ENCODE measurements around the gene ZFAND3.
A peak's percentile ranks its signal among the peaks of the same experiment; 100 is the strongest.

Gene ZFAND3

DNA sequence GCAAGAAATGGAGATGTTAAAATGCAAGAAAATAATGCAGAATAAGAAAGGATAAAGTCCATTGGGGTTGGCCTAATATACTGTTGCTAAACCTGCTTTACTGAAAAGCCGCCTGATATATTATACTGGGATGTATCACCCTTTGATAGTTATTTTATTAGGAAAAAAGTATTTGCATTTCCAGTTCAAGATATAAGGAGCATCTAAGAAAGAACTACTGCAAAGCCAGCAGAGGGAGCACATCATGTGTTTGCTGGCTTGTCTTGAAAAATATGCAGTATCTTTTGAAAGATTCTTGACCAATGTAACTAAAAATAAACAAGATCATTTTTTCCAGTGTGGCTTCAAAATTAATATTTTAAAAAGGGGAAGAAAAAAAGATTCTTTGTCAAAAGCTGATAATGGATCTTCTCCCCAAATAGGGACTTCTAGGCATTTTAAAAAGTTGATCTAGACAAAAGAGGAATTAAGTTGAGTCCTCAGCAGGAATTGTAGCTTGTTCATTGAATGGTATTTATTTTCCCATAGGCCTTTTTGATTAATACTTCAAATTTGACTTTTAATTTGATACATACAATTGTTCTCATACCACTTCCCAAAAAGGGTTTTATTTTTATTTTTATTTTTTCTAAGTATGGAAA is 214.9 kb downstream of the ZFAND3 start:
- Histone ChIP-seq H3K4me1 (ENCODE audit: control insufficient read depth, insufficient read depth, low read depth, low read length) (no peaks in the 10 kb centered on the region), H2BK5ac (ENCODE audit: low read depth, low read length, poor library complexity, severe bottlenecking) (no peak overlapping the region), H4K8ac (ENCODE audit: low read length) (no peak overlapping the region), H3K79me1 (replicated peaks; ENCODE audit: low read length, poor library complexity, severe bottlenecking) (peaks cover 18% of the 10 kb centered on the region), H2AK5ac (ENCODE audit: low read length, severe bottlenecking) (no peak overlapping the region), H2BK15ac (ENCODE audit: low read depth, poor library complexity, severe bottlenecking) (no peak overlapping the region), H3K9me3 (ENCODE audit: control insufficient read depth, low read length) (peaks cover 3% of the 10 kb centered on the region), H3K14ac (ENCODE audit: low read length in 2 of 2) (no peak overlapping the region), H3K9ac (ENCODE audit: low read length) (peak overlapping the region; percentile 25), H3K23ac (ENCODE audit: low read length in 2 of 2) (no peak overlapping the region), H4K91ac (ENCODE audit: low read length) (no peak overlapping the region), H3K18ac (ENCODE audit: low read depth in 1 of 2, low read length in 2 of 2) (no peak overlapping the region), H3K36me3 (ENCODE audit: control insufficient read depth in 1 of 2, insufficient read depth in 2 of 2, low read depth in 1 of 2, low read length in 2 of 2) (peaks cover 3 to 6% of the 10 kb centered on the region in 2 experiments), H3K4ac (ENCODE audit: low read depth in 1 of 2, low read length in 2 of 2) (no peak overlapping the region), H2BK12ac (ENCODE audit: low read length in 2 of 2) (no peak overlapping the region), H2BK120ac (ENCODE audit: low read depth, low read length) (no peak overlapping the region), H2AFZ (ENCODE audit: low read depth, low read length) (no peak overlapping the region), H3K27me3 (ENCODE audit: control insufficient read depth in 1 of 2, insufficient read depth in 1 of 2, low read length in 2 of 2) (no peaks in the 10 kb centered on the region), H3K4me2 (ENCODE audit: low read length, poor library complexity, severe bottlenecking) (no peak overlapping the region), H3K27ac (ENCODE audit: low read length, poor library complexity, severe bottlenecking) (no peak overlapping the region), H3K4me3 (ENCODE audit: insufficient read depth in 1 of 2, low read depth in 1 of 2, low read length in 2 of 2) (no peak overlapping the region)
- peak; percentile 66 for DNase-seq
- no CpG with 5 or more reads among the region's 1 CpG for WGBS

DNA sequence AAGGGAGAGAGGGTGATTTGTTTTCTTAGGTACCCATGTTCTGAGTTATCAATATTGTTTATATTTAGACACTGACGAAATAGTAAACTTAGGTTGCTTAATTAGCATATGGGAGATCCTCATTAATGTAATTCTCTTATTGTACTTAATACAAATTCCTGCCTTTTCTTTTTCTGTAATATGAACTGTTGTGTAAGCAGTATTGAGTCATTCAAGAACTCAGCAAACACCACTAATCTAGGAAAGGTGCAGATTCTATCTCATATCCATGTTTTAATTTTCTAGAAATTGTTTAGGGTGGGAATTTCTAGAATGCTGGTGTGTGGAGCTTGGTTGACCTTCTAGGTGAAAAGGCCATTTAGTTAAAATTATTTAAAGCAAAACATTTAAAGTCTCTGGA is 216.0 kb downstream of the ZFAND3 start:
- Histone ChIP-seq H2BK12ac (ENCODE audit: low read length in 2 of 2) (no peak overlapping the region), H3K4me3 (ENCODE audit: insufficient read depth in 1 of 2, low read depth in 1 of 2, low read length in 2 of 2) (no peak overlapping the region), H2BK5ac (ENCODE audit: low read depth, low read length, poor library complexity, severe bottlenecking) (no peak overlapping the region), H3K4ac (ENCODE audit: low read depth in 1 of 2, low read length in 2 of 2) (no peak overlapping the region), H3K23ac (ENCODE audit: low read length in 2 of 2) (no peak overlapping the region), H3K79me1 (replicated peaks; ENCODE audit: low read length, poor library complexity, severe bottlenecking) (peaks cover 16% of the 10 kb centered on the region), H3K18ac (ENCODE audit: low read depth in 1 of 2, low read length in 2 of 2) (no peak overlapping the region), H3K4me1 (ENCODE audit: control insufficient read depth, insufficient read depth, low read depth, low read length) (no peaks in the 10 kb centered on the region), H3K36me3 (ENCODE audit: control insufficient read depth in 1 of 2, insufficient read depth in 2 of 2, low read depth in 1 of 2, low read length in 2 of 2) (peaks cover 3% of the 10 kb centered on the region in 2 experiments), H3K14ac (ENCODE audit: low read length in 2 of 2) (no peak overlapping the region), H2BK15ac (ENCODE audit: low read depth, poor library complexity, severe bottlenecking) (no peak overlapping the region), H2BK120ac (ENCODE audit: low read depth, low read length) (no peak overlapping the region), H3K27me3 (ENCODE audit: control insufficient read depth in 1 of 2, insufficient read depth in 1 of 2, low read length in 2 of 2) (no peaks in the 10 kb centered on the region), H2AFZ (ENCODE audit: low read depth, low read length) (no peak overlapping the region), H3K4me2 (ENCODE audit: low read length, poor library complexity, severe bottlenecking) (no peak overlapping the region), H3K9ac (ENCODE audit: low read length) (peak overlapping the region; percentile 25), H2AK5ac (ENCODE audit: low read length, severe bottlenecking) (no peak overlapping the region), H3K9me3 (ENCODE audit: control insufficient read depth, low read length) (peaks cover under 1% of the 10 kb centered on the region), H3K27ac (ENCODE audit: low read length, poor library complexity, severe bottlenecking) (no peak overlapping the region), H4K91ac (ENCODE audit: low read length) (no peak overlapping the region), H4K8ac (ENCODE audit: low read length) (no peak overlapping the region)
- no CpG with 5 or more reads among the region's 1 CpG for whole genome bisulfite sequencing
- DNase-seq: no peak

DNA sequence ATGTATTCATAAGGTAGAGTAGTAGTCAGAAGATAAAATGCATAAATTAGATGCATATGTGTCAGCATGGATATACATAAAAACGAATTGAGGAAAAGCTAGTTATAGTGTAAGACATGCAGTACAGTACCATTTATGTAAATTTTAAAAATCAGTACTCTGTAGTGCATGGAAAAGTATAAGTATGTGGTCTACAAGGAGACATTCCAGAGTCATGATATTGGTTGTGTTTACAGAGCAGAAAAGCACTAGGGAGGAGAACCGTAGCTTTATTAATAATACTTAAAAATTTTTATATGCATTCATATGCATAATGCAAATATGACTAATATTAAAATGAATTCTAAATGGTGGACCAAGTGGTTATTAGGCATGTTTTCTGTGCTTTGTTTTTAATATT is 220.0 kb downstream of the ZFAND3 start:
- WGBS: 60% methylated on average over 1 of the region's 2 CpGs
- Histone ChIP-seq H4K8ac (ENCODE audit: low read length) (no peak overlapping the region), H3K4me1 (ENCODE audit: control insufficient read depth, insufficient read depth, low read depth, low read length) (no peaks in the 10 kb centered on the region), H2BK5ac (ENCODE audit: low read depth, low read length, poor library complexity, severe bottlenecking) (no peak overlapping the region), H3K27me3 (ENCODE audit: control insufficient read depth in 1 of 2, insufficient read depth in 1 of 2, low read length in 2 of 2) (no peaks in the 10 kb centered on the region), H3K9ac (ENCODE audit: low read length) (no peak overlapping the region), H3K4me3 (ENCODE audit: insufficient read depth in 1 of 2, low read depth in 1 of 2, low read length in 2 of 2) (no peak overlapping the region), H3K27ac (ENCODE audit: low read length, poor library complexity, severe bottlenecking) (no peak overlapping the region), H3K14ac (ENCODE audit: low read length in 2 of 2) (no peak overlapping the region), H2BK120ac (ENCODE audit: low read depth, low read length) (no peak overlapping the region), H3K4me2 (ENCODE audit: low read length, poor library complexity, severe bottlenecking) (no peak overlapping the region), H2AFZ (ENCODE audit: low read depth, low read length) (no peak overlapping the region), H3K23ac (ENCODE audit: low read length in 2 of 2) (no peak overlapping the region), H2BK12ac (ENCODE audit: low read length in 2 of 2) (no peak overlapping the region), H4K91ac (ENCODE audit: low read length) (no peak overlapping the region), H3K4ac (ENCODE audit: low read depth in 1 of 2, low read length in 2 of 2) (no peak overlapping the region), H2BK15ac (ENCODE audit: low read depth, poor library complexity, severe bottlenecking) (no peak overlapping the region), H3K9me3 (ENCODE audit: control insufficient read depth, low read length) (no peaks in the 10 kb centered on the region), H2AK5ac (ENCODE audit: low read length, severe bottlenecking) (no peak overlapping the region), H3K36me3 (ENCODE audit: control insufficient read depth in 1 of 2, insufficient read depth in 2 of 2, low read depth in 1 of 2, low read length in 2 of 2) (no peaks in the 10 kb centered on the region), H3K18ac (ENCODE audit: low read depth in 1 of 2, low read length in 2 of 2) (no peak overlapping the region), H3K79me1 (replicated peaks; ENCODE audit: low read length, poor library complexity, severe bottlenecking) (peaks cover 18% of the 10 kb centered on the region)
- DNase-seq: peak; percentile 54

DNA sequence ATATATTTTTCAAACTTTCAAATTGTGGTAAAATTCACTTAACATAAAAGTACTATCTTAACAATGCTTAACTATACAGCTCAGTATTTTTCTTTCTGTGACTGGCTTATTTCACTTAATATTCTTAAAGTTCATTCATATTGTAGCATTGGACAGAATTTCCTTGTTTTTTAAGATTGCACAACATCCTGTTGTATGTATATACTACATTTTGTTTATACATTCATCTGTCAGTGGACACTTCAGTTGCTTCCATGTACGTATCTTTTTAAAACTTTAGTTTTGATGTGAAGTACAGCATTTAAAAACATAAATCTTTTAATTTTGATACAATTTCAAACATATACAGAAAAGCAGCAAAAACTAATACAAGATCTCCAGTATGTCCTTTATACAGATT is 220.7 kb downstream of the ZFAND3 start:
- no peak overlapping the region for H2AFZ ChIP-seq (ENCODE audit: low read depth, low read length)
- DNase-seq: peak; percentile 53
- H3K27me3 ChIP-seq (ENCODE audit: control insufficient read depth in 1 of 2, insufficient read depth in 1 of 2, low read length in 2 of 2): no peaks in the 10 kb centered on the region
- no peak overlapping the region for H3K23ac ChIP-seq (ENCODE audit: low read length in 2 of 2)
- H3K4me1 ChIP-seq (ENCODE audit: control insufficient read depth, insufficient read depth, low read depth, low read length): no peaks in the 10 kb centered on the region
- no peak overlapping the region for H2BK15ac ChIP-seq (ENCODE audit: low read depth, poor library complexity, severe bottlenecking)
- H3K36me3 ChIP-seq (ENCODE audit: control insufficient read depth in 1 of 2, insufficient read depth in 2 of 2, low read depth in 1 of 2, low read length in 2 of 2): no peaks in the 10 kb centered on the region
- no peak overlapping the region for H2AK5ac ChIP-seq (ENCODE audit: low read length, severe bottlenecking)
- no peak overlapping the region for H3K18ac ChIP-seq (ENCODE audit: low read depth in 1 of 2, low read length in 2 of 2)
- H2BK120ac ChIP-seq (ENCODE audit: low read depth, low read length): no peak overlapping the region
- H3K27ac ChIP-seq (ENCODE audit: low read length, poor library complexity, severe bottlenecking): no peak overlapping the region
- no peaks in the 10 kb centered on the region for H3K9me3 ChIP-seq (ENCODE audit: control insufficient read depth, low read length)
- H2BK5ac ChIP-seq (ENCODE audit: low read depth, low read length, poor library complexity, severe bottlenecking): no peak overlapping the region
- no peak overlapping the region for H4K91ac ChIP-seq (ENCODE audit: low read length)
- H3K4me2 ChIP-seq (ENCODE audit: low read length, poor library complexity, severe bottlenecking): no peak overlapping the region
- H3K79me1 ChIP-seq (replicated peaks; ENCODE audit: low read length, poor library complexity, severe bottlenecking): peaks cover 21% of the 10 kb centered on the region
- H3K4me3 ChIP-seq (ENCODE audit: insufficient read depth in 1 of 2, low read depth in 1 of 2, low read length in 2 of 2): no peak overlapping the region
- no peak overlapping the region for H3K14ac ChIP-seq (ENCODE audit: low read length in 2 of 2)
- no peak overlapping the region for H2BK12ac ChIP-seq (ENCODE audit: low read length in 2 of 2)
- no peak overlapping the region for H3K4ac ChIP-seq (ENCODE audit: low read depth in 1 of 2, low read length in 2 of 2)
- no peak overlapping the region for H4K8ac ChIP-seq (ENCODE audit: low read length)
- no CpG with 5 or more reads among the region's 1 CpG for WGBS
- H3K9ac ChIP-seq (ENCODE audit: low read length): no peak overlapping the region
